WTC11 (cell line): ENCODE measurements around the gene CTNNA2. TPM values are rescaled to one million over a fixed set of nuclear protein-coding genes. Genes with fewer than 3 reads are reported as not detected.

ENCODE experiments used
- ATAC-seq: fragments of 200-7000 bp; cut with Tn5 transposase; 2 replicates; pipeline ENCODE4 v1.10.0; 2021; ENCODE audit warnings: mild to moderate bottlenecking, moderate library complexity
- CTCF ChIA-PET: fragments of 300-600 bp; sonication (Branson Sonifier 250); formaldehyde crosslinking; loops from one replicate; lab custom pipeline; 2021; ENCODE audit warnings: antibody characterized with exemption; lab: Charles Lee
- POLR2A ChIA-PET: fragments of 350-600 bp; sonication (Branson Sonifier 250); formaldehyde crosslinking; loops from one replicate; lab custom pipeline; 2021; ENCODE audit warnings: antibody characterized with exemption; lab: Charles Lee
- DNase-seq: peaks from one replicate; pipeline ENCODE4 v3.0.0; 2021; ENCODE audit warnings: low spot score
- H3K27ac Mint-ChIP-seq: 2 replicates; pipeline ENCODE4 v1.8.0; 2021; ENCODE audit warnings: mixed read lengths
- H3K27me3 Mint-ChIP-seq: 2 replicates; pipeline ENCODE4 v1.8.0; 2021; ENCODE audit warnings: low read depth, mild to moderate bottlenecking, moderate library complexity, mixed read lengths
- H3K36me3 Mint-ChIP-seq: 2 replicates; pipeline ENCODE4 v1.8.0; 2021; ENCODE audit warnings: mixed read lengths
- H3K4me1 Mint-ChIP-seq: 2 replicates; pipeline ENCODE4 v1.8.0; 2022; ENCODE audit warnings: mixed read lengths
- H3K4me3 Mint-ChIP-seq: 2 replicates; pipeline ENCODE4 v1.8.0; 2021; ENCODE audit warnings: mild to moderate bottlenecking, moderate library complexity, mixed read lengths
- H3K9me3 Mint-ChIP-seq: 2 replicates; pipeline ENCODE4 v1.8.0; 2021; ENCODE audit warnings: mixed read lengths
- CBFB ChIP-seq: sonication (generic); formaldehyde crosslinking; IDR thresholded peaks from 2 replicates; pipeline ENCODE4 v1.8.1; 2022; ENCODE audit warnings: mild to moderate bottlenecking, low read depth, missing genetic modification reagents
- CREM ChIP-seq: sonication (generic); formaldehyde crosslinking; IDR thresholded peaks from 2 replicates; pipeline ENCODE4 v1.8.1; 2022; ENCODE audit warnings: mild to moderate bottlenecking, missing genetic modification reagents, moderate library complexity
- FOXJ3 ChIP-seq: sonication (generic); formaldehyde crosslinking; IDR thresholded peaks from 2 replicates; pipeline ENCODE4 v1.9.0; 2021; ENCODE audit warnings: missing genetic modification reagents, mild to moderate bottlenecking, borderline replicate concordance
- FOXP1 ChIP-seq: sonication (generic); formaldehyde crosslinking; IDR thresholded peaks from 2 replicates; pipeline ENCODE4 v1.8.0; 2022; ENCODE audit warnings: missing genetic modification reagents, mild to moderate bottlenecking, moderate library complexity, borderline replicate concordance
- GABPB1 ChIP-seq: sonication (generic); formaldehyde crosslinking; IDR thresholded peaks from 2 replicates; pipeline ENCODE4 v1.8.1; 2023; ENCODE audit warnings: mild to moderate bottlenecking, missing genetic modification reagents
- MXD4 ChIP-seq: fragments of 250-450 bp; sonication (Bioruptor Pico); IDR thresholded peaks from 2 replicates; pipeline ENCODE4 v1.8.0; 2021; ENCODE audit warnings: mild to moderate bottlenecking, moderate library complexity, borderline replicate concordance
- NFATC4 ChIP-seq: fragments of 250-450 bp; sonication (Bioruptor Pico); IDR thresholded peaks from 2 replicates; pipeline ENCODE4 v1.9.0; 2021; ENCODE audit warnings: mild to moderate bottlenecking
- NFE2L1 ChIP-seq: sonication (generic); formaldehyde crosslinking; IDR thresholded peaks from 2 replicates; pipeline ENCODE4 v1.8.1; 2023; ENCODE audit warnings: missing genetic modification reagents
- NFYB ChIP-seq: sonication (generic); formaldehyde crosslinking; conservative IDR thresholded peaks from 2 replicates; pipeline ENCODE4 v1.8.0; 2022; ENCODE audit warnings: low read depth, missing genetic modification reagents
- NR3C1 ChIP-seq: sonication (generic); formaldehyde crosslinking; conservative IDR thresholded peaks from 2 replicates; pipeline ENCODE4 v1.8.1; 2023; ENCODE audit warnings: low read depth, mild to moderate bottlenecking, missing genetic modification reagents
- SMAD3 ChIP-seq: sonication (generic); formaldehyde crosslinking; IDR thresholded peaks from 2 replicates; pipeline ENCODE4 v1.8.0; 2022; ENCODE audit warnings: missing genetic modification reagents, mild to moderate bottlenecking, borderline replicate concordance
- TCF7 ChIP-seq: sonication (generic); formaldehyde crosslinking; IDR thresholded peaks from 2 replicates; pipeline ENCODE4 v1.8.0; 2022; ENCODE audit warnings: mild to moderate bottlenecking, low read depth, missing genetic modification reagents, moderate library complexity
- TEAD1 ChIP-seq: sonication (generic); formaldehyde crosslinking; IDR thresholded peaks from 2 replicates; pipeline ENCODE4 v1.8.0; 2022; ENCODE audit warnings: mild to moderate bottlenecking, missing genetic modification reagents
- TP53 ChIP-seq: sonication (generic); formaldehyde crosslinking; IDR thresholded peaks from 2 replicates; pipeline ENCODE4 v1.8.1; 2023; ENCODE audit warnings: mild to moderate bottlenecking, missing genetic modification reagents
- ZNF121 ChIP-seq: sonication (generic); formaldehyde crosslinking; IDR thresholded peaks from 2 replicates; pipeline ENCODE4 v1.8.0; 2023; ENCODE audit warnings: missing genetic modification reagents
- total RNA-seq: library from RNA; stranded (reverse); gene quantifications from 3 replicates; pipeline ENCODE4 v1.2.3, GENCODE V29; 2021
- TF ChIP-seq, protein P1 (sequence below): sonication (generic); formaldehyde crosslinking; IDR thresholded peaks from 2 replicates; pipeline ENCODE4 v1.8.0; 2022; ENCODE audit warnings: mild to moderate bottlenecking, missing genetic modification reagents
- TF ChIP-seq, protein P2 (sequence below): sonication (generic); formaldehyde crosslinking; conservative IDR thresholded peaks from 2 replicates; pipeline ENCODE4 v1.8.1; 2022; ENCODE audit warnings: mild to moderate bottlenecking, missing genetic modification reagents
- TF ChIP-seq, protein P3 (sequence below): fragments of 250-450 bp; sonication (Bioruptor Pico); IDR thresholded peaks from 2 replicates; pipeline ENCODE4 v1.9.0; 2021; ENCODE audit warnings: mild to moderate bottlenecking, borderline replicate concordance
- TF ChIP-seq, protein P4 (sequence below): fragments of 250-450 bp; sonication (Bioruptor Pico); IDR thresholded peaks from 2 replicates; pipeline ENCODE4 v2.1.2; 2022; ENCODE audit warnings: mild to moderate bottlenecking, moderate library complexity
- TF ChIP-seq, protein P5 (sequence below): sonication (generic); formaldehyde crosslinking; IDR thresholded peaks from 2 replicates; pipeline ENCODE4 v1.8.1; 2022; ENCODE audit warnings: low read depth, mild to moderate bottlenecking, moderate library complexity, missing genetic modification reagents, borderline replicate concordance
- TF ChIP-seq, protein P6 (sequence below): sonication (generic); formaldehyde crosslinking; IDR thresholded peaks from 2 replicates; pipeline ENCODE4 v1.8.0; 2022; ENCODE audit warnings: mild to moderate bottlenecking, missing genetic modification reagents

Gene CTNNA2
- total RNA-seq, 1 experiment from 2014 or later = 3.8 TPM

DNA sequence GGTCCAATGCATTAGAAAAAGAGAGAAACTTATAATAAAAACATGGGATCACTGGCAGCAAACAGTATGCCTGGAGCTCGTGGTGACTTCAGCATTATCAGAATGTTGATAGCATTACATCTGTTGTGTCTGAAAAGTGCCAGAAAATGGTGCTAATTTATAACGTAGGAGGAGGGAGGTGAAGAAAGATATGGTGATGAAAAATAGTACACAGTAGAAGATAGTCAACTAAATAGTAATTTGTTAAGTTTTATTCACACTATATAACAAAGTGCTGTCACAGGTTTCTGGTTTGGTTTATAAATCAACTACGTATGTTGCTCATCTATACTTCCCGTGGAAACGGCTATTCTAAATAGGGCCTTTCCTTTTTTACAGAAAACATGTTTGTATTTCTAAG, 674.3 kb downstream of the CTNNA2 start:
- no peak overlapping the region for H3K27ac Mint-ChIP-seq
- CTCF ChIA-PET = no interaction called here

DNA sequence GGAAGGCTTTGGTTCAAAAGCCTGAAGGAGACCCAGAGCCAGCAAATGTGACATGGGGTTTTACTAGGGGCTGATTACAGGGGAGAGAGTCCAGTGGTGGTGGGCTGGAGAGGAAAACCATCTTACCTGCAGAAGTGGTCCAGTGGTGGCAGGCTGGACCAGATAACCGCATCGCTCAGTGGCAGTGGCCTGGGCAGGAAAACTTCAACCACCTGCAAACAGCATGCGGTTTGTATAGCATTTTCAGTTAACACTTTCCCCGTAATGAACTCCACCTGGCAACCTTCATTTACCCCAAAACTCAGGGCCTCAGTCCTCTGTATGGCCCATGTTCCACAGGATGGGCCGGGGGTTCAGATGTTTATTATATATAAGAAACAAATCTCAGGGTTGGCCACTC, 677.3 kb downstream of the CTNNA2 start:
- ATAC-seq (no peak), DNase-seq (no peak)
- peaks cover 11% of the 10 kb centered on the region for H3K4me1 Mint-ChIP-seq
- H3K27me3 Mint-ChIP-seq = no peaks in the 10 kb centered on the region
- CTCF ChIA-PET = no interaction called here
- no peaks in the 10 kb centered on the region for H3K36me3 Mint-ChIP-seq
- no peak overlapping the region for H3K27ac Mint-ChIP-seq
- POLR2A ChIA-PET = no interaction called here
- peaks cover 9% of the 10 kb centered on the region for H3K9me3 Mint-ChIP-seq
- TF ChIP-seq MXD4 (CRISPR knock-in tag) (no peak), TEAD1 (CRISPR knock-in tag) (no peak), ZNF121 (no peak), NFATC4 (CRISPR knock-in tag) (no peak), CREM (CRISPR knock-in tag) (no peak), SMAD3 (CRISPR knock-in tag) (no peak), NR3C1 (CRISPR knock-in tag) (no peak), TP53 (CRISPR knock-in tag) (no peak), NFE2L1 (no peak)
- TF ChIP-seq, protein P1, sequence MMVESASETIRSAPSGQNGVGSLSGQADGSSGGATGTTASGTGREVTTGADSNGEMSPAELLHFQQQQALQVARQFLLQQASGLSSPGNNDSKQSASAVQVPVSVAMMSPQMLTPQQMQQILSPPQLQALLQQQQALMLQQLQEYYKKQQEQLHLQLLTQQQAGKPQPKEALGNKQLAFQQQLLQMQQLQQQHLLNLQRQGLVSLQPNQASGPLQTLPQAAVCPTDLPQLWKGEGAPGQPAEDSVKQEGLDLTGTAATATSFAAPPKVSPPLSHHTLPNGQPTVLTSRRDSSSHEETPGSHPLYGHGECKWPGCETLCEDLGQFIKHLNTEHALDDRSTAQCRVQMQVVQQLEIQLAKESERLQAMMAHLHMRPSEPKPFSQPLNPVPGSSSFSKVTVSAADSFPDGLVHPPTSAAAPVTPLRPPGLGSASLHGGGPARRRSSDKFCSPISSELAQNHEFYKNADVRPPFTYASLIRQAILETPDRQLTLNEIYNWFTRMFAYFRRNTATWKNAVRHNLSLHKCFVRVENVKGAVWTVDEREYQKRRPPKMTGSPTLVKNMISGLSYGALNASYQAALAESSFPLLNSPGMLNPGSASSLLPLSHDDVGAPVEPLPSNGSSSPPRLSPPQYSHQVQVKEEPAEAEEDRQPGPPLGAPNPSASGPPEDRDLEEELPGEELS (CRISPR knock-in tag) = no peak
- TF ChIP-seq, protein P2, sequence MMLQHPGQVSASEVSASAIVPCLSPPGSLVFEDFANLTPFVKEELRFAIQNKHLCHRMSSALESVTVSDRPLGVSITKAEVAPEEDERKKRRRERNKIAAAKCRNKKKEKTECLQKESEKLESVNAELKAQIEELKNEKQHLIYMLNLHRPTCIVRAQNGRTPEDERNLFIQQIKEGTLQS (CRISPR knock-in tag) = no peak
- TF ChIP-seq, protein P3, sequence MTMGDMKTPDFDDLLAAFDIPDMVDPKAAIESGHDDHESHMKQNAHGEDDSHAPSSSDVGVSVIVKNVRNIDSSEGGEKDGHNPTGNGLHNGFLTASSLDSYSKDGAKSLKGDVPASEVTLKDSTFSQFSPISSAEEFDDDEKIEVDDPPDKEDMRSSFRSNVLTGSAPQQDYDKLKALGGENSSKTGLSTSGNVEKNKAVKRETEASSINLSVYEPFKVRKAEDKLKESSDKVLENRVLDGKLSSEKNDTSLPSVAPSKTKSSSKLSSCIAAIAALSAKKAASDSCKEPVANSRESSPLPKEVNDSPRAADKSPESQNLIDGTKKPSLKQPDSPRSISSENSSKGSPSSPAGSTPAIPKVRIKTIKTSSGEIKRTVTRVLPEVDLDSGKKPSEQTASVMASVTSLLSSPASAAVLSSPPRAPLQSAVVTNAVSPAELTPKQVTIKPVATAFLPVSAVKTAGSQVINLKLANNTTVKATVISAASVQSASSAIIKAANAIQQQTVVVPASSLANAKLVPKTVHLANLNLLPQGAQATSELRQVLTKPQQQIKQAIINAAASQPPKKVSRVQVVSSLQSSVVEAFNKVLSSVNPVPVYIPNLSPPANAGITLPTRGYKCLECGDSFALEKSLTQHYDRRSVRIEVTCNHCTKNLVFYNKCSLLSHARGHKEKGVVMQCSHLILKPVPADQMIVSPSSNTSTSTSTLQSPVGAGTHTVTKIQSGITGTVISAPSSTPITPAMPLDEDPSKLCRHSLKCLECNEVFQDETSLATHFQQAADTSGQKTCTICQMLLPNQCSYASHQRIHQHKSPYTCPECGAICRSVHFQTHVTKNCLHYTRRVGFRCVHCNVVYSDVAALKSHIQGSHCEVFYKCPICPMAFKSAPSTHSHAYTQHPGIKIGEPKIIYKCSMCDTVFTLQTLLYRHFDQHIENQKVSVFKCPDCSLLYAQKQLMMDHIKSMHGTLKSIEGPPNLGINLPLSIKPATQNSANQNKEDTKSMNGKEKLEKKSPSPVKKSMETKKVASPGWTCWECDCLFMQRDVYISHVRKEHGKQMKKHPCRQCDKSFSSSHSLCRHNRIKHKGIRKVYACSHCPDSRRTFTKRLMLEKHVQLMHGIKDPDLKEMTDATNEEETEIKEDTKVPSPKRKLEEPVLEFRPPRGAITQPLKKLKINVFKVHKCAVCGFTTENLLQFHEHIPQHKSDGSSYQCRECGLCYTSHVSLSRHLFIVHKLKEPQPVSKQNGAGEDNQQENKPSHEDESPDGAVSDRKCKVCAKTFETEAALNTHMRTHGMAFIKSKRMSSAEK (CRISPR knock-in tag) = no peak
- TF ChIP-seq, protein P4, sequence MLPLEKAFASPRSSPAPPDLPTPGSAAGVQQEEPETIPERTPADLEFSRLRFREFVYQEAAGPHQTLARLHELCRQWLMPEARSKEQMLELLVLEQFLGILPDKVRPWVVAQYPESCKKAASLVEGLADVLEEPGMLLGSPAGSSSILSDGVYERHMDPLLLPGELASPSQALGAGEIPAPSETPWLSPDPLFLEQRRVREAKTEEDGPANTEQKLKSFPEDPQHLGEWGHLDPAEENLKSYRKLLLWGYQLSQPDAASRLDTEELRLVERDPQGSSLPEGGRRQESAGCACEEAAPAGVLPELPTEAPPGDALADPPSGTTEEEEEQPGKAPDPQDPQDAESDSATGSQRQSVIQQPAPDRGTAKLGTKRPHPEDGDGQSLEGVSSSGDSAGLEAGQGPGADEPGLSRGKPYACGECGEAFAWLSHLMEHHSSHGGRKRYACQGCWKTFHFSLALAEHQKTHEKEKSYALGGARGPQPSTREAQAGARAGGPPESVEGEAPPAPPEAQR (CRISPR knock-in tag) = no peak
- TF ChIP-seq, protein P5, sequence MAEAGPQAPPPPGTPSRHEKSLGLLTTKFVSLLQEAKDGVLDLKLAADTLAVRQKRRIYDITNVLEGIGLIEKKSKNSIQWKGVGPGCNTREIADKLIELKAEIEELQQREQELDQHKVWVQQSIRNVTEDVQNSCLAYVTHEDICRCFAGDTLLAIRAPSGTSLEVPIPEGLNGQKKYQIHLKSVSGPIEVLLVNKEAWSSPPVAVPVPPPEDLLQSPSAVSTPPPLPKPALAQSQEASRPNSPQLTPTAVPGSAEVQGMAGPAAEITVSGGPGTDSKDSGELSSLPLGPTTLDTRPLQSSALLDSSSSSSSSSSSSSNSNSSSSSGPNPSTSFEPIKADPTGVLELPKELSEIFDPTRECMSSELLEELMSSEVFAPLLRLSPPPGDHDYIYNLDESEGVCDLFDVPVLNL (CRISPR knock-in tag) = no peak
- TF ChIP-seq, all 79 proteins: peak for 0
- H3K4me3 Mint-ChIP-seq = no peak overlapping the region

More for the DNA sequence above, 674.3 kb downstream of the CTNNA2 start:
- no peak for ATAC-seq
- Mint-ChIP-seq H3K4me3 (no peak overlapping the region), H3K36me3 (no peaks in the 10 kb centered on the region), H3K9me3 (peaks cover 9% of the 10 kb centered on the region), H3K4me1 (peaks cover 16% of the 10 kb centered on the region), H3K27me3 (no peaks in the 10 kb centered on the region)
- POLR2A ChIA-PET = no interaction called here
- no peak for DNase-seq
- TF ChIP-seq FOXP1 (CRISPR knock-in tag) (no peak), CBFB (no peak), TCF7 (no peak), GABPB1 (CRISPR knock-in tag) (no peak), MXD4 (CRISPR knock-in tag) (no peak), NFYB (CRISPR knock-in tag) (no peak), SMAD3 (CRISPR knock-in tag) (no peak), FOXJ3 (CRISPR knock-in tag) (no peak)
- TF ChIP-seq, protein P2 (CRISPR knock-in tag) = no peak
- TF ChIP-seq, protein P6, sequence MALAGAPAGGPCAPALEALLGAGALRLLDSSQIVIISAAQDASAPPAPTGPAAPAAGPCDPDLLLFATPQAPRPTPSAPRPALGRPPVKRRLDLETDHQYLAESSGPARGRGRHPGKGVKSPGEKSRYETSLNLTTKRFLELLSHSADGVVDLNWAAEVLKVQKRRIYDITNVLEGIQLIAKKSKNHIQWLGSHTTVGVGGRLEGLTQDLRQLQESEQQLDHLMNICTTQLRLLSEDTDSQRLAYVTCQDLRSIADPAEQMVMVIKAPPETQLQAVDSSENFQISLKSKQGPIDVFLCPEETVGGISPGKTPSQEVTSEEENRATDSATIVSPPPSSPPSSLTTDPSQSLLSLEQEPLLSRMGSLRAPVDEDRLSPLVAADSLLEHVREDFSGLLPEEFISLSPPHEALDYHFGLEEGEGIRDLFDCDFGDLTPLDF (CRISPR knock-in tag) = no peak
